RWPE2 (cell line): ENCODE measurements around the gene FARS2.

Experiments
- ATAC-seq: fragments of 200-7000 bp; cut with Tn5 transposase; 3 replicates; pipeline ENCODE4 v1.9.1; 2021; ENCODE audit warnings: low read depth
- DNase-seq: peaks from one replicate; pipeline ENCODE4 v3.0.0-alpha.2; 2020; ENCODE audit warnings: low spot score
- H3K27ac ChIP-seq: fragments of 450-650 bp; 2 replicates; pipeline ENCODE4 v1.5.1; 2017; ENCODE audit warnings: mild to moderate bottlenecking; ENCODE audit not compliant: poor library complexity, severe bottlenecking
- H3K27me3 ChIP-seq: fragments of 250-450 bp; sonication (Bioruptor Pico); 2 replicates; pipeline ENCODE4 v1.5.1; 2021; ENCODE audit warnings: mild to moderate bottlenecking, moderate library complexity; ENCODE audit not compliant: insufficient read depth, poor library complexity, severe bottlenecking
- H3K36me3 ChIP-seq: fragments of 250-450 bp; sonication (Bioruptor Pico); 2 replicates; pipeline ENCODE4 v1.5.1; 2020; ENCODE audit warnings: low read depth, mild to moderate bottlenecking, moderate library complexity
- H3K4me1 ChIP-seq: fragments of 250-450 bp; sonication (Bioruptor Pico); 2 replicates; pipeline ENCODE4 v1.5.1; 2021; ENCODE audit warnings: mild to moderate bottlenecking, moderate library complexity; ENCODE audit not compliant: insufficient read depth, poor library complexity, severe bottlenecking
- H3K4me3 ChIP-seq: fragments of 250-450 bp; sonication (Bioruptor Pico); 2 replicates; pipeline ENCODE4 v1.5.1; 2021; ENCODE audit warnings: mild to moderate bottlenecking, moderate library complexity; ENCODE audit not compliant: severe bottlenecking
- H3K9me3 ChIP-seq: fragments of 250-450 bp; sonication (Bioruptor Pico); 2 replicates; pipeline ENCODE4 v1.5.1; 2021; ENCODE audit warnings: mild to moderate bottlenecking, moderate library complexity; ENCODE audit not compliant: severe bottlenecking
- CTCF ChIP-seq: fragments of 450-650 bp; IDR thresholded peaks from one replicate; pipeline ENCODE4 v1.5.1; 2017; ENCODE audit warnings: mild to moderate bottlenecking, moderate library complexity; ENCODE audit not compliant: poor library complexity, severe bottlenecking

Gene FARS2

GRCh38 chr6:5749016-5749650, 487.8 kb downstream of the FARS2 start:
- Histone ChIP-seq H3K9me3 (no peaks in the 10 kb centered on the region), H3K4me1 (no peaks in the 10 kb centered on the region), H3K36me3 (no peaks in the 10 kb centered on the region), H3K27ac (no peak overlapping the region), H3K27me3 (no peaks in the 10 kb centered on the region), H3K4me3 (no peak overlapping the region)
- ATAC-seq (no peak), DNase-seq (no peak)
- TF ChIP-seq CTCF = no peak

- Histone ChIP-seq H3K27me3 (no peaks in the 10 kb centered on the region), H3K27ac (no peak overlapping the region), H3K36me3 (no peaks in the 10 kb centered on the region), H3K4me3 (no peak overlapping the region), H3K4me1 (no peaks in the 10 kb centered on the region), H3K9me3 (peaks cover 2% of the 10 kb centered on the region)
- no peak for DNase-seq
- no peak for TF ChIP-seq CTCF
- no peak for ATAC-seq
Measured at GRCh38 chr6:5749651-5750215, 488.4 kb downstream of the FARS2 start.

GRCh38 chr6:5751525-5752390, 490.4 kb downstream of the FARS2 start:
- TF ChIP-seq CTCF = no peak
- DNase-seq = no peak
- Histone ChIP-seq H3K27me3 (no peaks in the 10 kb centered on the region), H3K4me1 (no peaks in the 10 kb centered on the region), H3K27ac (no peak overlapping the region), H3K36me3 (no peaks in the 10 kb centered on the region), H3K9me3 (peaks cover 3% of the 10 kb centered on the region), H3K4me3 (no peak overlapping the region)
- no peak for ATAC-seq

GRCh38 chr6:5752391-5752680, 491.0 kb downstream of the FARS2 start:
- no peak overlapping the region for H3K4me3 ChIP-seq
- H3K27me3 ChIP-seq = no peaks in the 10 kb centered on the region
- no peaks in the 10 kb centered on the region for H3K4me1 ChIP-seq
- H3K27ac ChIP-seq = no peak overlapping the region
- no peak for DNase-seq
- H3K9me3 ChIP-seq = peaks cover 3% of the 10 kb centered on the region
- no peak for ATAC-seq
- no peaks in the 10 kb centered on the region for H3K36me3 ChIP-seq
- no peak for TF ChIP-seq CTCF

GRCh38 chr6:5753209-5753608, 491.9 kb downstream of the FARS2 start:
- Histone ChIP-seq H3K9me3 (peaks cover 3% of the 10 kb centered on the region), H3K27ac (no peak overlapping the region), H3K36me3 (no peaks in the 10 kb centered on the region), H3K27me3 (no peaks in the 10 kb centered on the region), H3K4me3 (no peak overlapping the region), H3K4me1 (no peaks in the 10 kb centered on the region)
- no peak for DNase-seq
- ATAC-seq = no peak
- no peak for TF ChIP-seq CTCF
